ENCODE results near the gene MAIP1. TPM values are rescaled to one million over a fixed set of nuclear protein-coding genes. Genes with fewer than 3 reads are reported as not detected.
"Not testable (repeated sequence)": the region's sequence is repeated elsewhere in the genome, so short reads cannot be mapped to it uniquely, and the experiment has no call there.

The MAIP1 gene
- total RNA-seq (2014; rRNA removed) = 23.2 and 26.7 TPM in 2 replicates
- 10.8 TPM for polyA plus RNA-seq (2012)

- peak; percentile 83 for DNase-seq (ENCODE audit: low read depth)
Observed at GRCh38 chr2:199955339-199956061, at the start of gene MAIP1, which contains the start of gene TYW5. TSS of gene MAIP1 (plus strand) at chr2:199955582. CDS start at chr2:199955799, 217 bp downstream. TSS of gene TYW5 (minus strand) at chr2:199955491. CDS start at chr2:199955470, 21 bp downstream.

GRCh38 chr2:199907008-199907714 lies 48.2 kb upstream of the MAIP1 start:
- DNase-seq (ENCODE audit: low read depth) = no peak

GRCh38 chr2:199910338-199911051 lies 44.9 kb upstream of the MAIP1 start:
- no peak for DNase-seq (ENCODE audit: low read depth)

- peak; percentile 97 for DNase-seq (ENCODE audit: low read depth)
Observed at GRCh38 chr2:199911052-199911876, 44.1 kb upstream of the MAIP1 start, which contains the start of gene C2orf69. TSS of gene C2orf69 (plus strand) at chr2:199911293. CDS start at chr2:199911439, 146 bp downstream.

GRCh38 chr2:199911877-199912161 lies 43.6 kb upstream of the MAIP1 start:
- DNase-seq (ENCODE audit: low read depth) = no peak

- DNase-seq (ENCODE audit: low read depth) = not testable (repeated sequence)
Observed at GRCh38 chr2:199912553-199913114, 42.7 kb upstream of the MAIP1 start.

GRCh38 chr2:199914372-199914958 lies 40.9 kb upstream of the MAIP1 start:
- DNase-seq (ENCODE audit: low read depth) = no peak

- no peak for DNase-seq (ENCODE audit: low read depth)
Observed at GRCh38 chr2:199916980-199917379, 38.4 kb upstream of the MAIP1 start.

GRCh38 chr2:199922856-199923255 lies 32.5 kb upstream of the MAIP1 start:
- DNase-seq (ENCODE audit: low read depth) = no peak

- no peak for DNase-seq (ENCODE audit: low read depth)
Observed at GRCh38 chr2:199923924-199924323, 31.5 kb upstream of the MAIP1 start.

GRCh38 chr2:199926806-199927205 lies 28.6 kb upstream of the MAIP1 start:
- DNase-seq (ENCODE audit: low read depth) = no peak

GRCh38 chr2:199928226-199928625 lies 27.2 kb upstream of the MAIP1 start:
- no peak for DNase-seq (ENCODE audit: low read depth)

- no peak for DNase-seq (ENCODE audit: low read depth)
Observed at GRCh38 chr2:199928626-199929025, 26.8 kb upstream of the MAIP1 start.

- no peak for DNase-seq (ENCODE audit: low read depth)
Observed at GRCh38 chr2:199929262-199929661, 26.1 kb upstream of the MAIP1 start.

- DNase-seq (ENCODE audit: low read depth) = peak; percentile 89
Observed at GRCh38 chr2:199932312-199932855, 23.0 kb upstream of the MAIP1 start.

GRCh38 chr2:199933466-199933865 lies 21.9 kb upstream of the MAIP1 start:
- peak; percentile 50 for DNase-seq (ENCODE audit: low read depth)

- no peak for DNase-seq (ENCODE audit: low read depth)
Observed at GRCh38 chr2:199936554-199936953, 18.8 kb upstream of the MAIP1 start.

- DNase-seq (ENCODE audit: low read depth) = peak; percentile 49
Observed at GRCh38 chr2:199940373-199940772, 15.0 kb upstream of the MAIP1 start.

GRCh38 chr2:199943373-199943772 lies 12.0 kb upstream of the MAIP1 start:
- DNase-seq (ENCODE audit: low read depth) = no peak

- no peak for DNase-seq (ENCODE audit: low read depth)
Observed at GRCh38 chr2:199946196-199946595, 9.2 kb upstream of the MAIP1 start.
